ENCODE measurements around the gene KCNK10.

The KCNK10 gene

DNA sequence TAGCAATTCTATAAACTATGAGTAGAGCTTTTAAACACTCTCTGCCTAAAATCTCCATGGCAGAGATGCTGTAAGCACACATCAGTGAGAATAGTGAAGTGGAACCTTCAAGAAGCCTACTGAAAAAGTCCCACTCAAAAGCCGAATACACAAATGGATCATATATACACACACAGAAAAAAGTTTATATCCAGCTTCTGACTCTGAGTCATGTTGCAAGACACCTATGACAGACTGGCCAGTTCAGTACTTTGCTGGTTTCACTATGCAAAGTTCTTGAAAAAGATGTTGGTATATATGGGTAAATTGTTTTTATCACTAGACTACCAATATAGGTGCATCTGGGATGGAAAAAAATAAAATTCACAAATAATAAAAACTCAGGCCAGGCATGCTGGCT is 126.1 kb downstream of the KCNK10 start:
- no peak overlapping the region for H3K4me2 ChIP-seq (ENCODE audit: low read depth, low read length, poor library complexity, severe bottlenecking)
- H3K36me3 ChIP-seq (ENCODE audit: low read length): no peaks in the 10 kb centered on the region
- no peaks in the 10 kb centered on the region for H3F3A ChIP-seq (ENCODE audit: insufficient read depth)

DNA sequence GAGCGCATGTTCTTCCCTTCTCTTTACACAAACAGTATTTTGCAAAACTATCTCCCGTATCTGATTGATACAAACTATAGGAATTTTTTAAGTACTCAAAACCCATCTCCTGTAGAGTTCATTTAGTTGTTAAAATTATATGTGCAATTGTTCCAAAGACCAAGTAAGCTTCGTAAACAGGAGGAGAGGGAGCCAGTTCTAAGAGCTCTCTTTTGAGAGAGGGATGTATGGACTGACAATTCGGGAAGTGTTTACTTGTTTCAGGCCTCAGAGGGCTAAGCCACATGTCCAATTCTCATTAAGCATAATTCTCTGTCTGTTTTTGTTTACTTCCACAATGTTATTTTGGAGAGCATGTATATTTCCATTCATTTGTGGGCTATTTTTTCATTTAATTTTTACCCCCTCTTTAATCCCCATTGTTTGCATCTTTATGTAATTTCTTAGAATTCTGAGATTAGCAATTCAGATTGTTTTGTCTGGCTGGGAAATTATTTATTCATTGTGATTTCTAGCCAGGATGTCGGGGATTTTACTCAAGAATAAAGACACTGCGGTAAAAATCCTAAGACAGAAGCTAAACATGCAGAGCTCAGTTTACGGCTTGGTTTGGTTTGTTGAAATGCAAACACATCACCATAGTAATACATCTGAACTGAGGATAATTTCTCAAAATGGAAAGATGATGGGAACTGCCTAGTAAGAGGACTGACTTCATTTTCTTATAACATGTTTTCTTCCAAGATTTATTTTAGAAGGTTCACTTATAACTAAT is 126.8 kb downstream of the KCNK10 start:
- Histone ChIP-seq H3K27me3 (ENCODE audit: low read length) (no peaks in the 10 kb centered on the region), H3K36me3 (ENCODE audit: low read length) (no peaks in the 10 kb centered on the region), H2AFZ (ENCODE audit: low read depth, low read length, severe bottlenecking) (no peak overlapping the region), H3K4me2 (ENCODE audit: low read depth, low read length, poor library complexity, severe bottlenecking) (no peak overlapping the region), H3K27ac (ENCODE audit: low read depth, low read length) (no peak overlapping the region), H3K79me2 (ENCODE audit: insufficient read depth, low read length) (no peaks in the 10 kb centered on the region), H3F3A (ENCODE audit: insufficient read depth) (no peaks in the 10 kb centered on the region), H4K20me1 (ENCODE audit: low read depth, low read length) (no peaks in the 10 kb centered on the region), H3K4me3 (ENCODE audit: insufficient read depth, low read length, poor library complexity, severe bottlenecking) (no peak overlapping the region), H3K9me3 (ENCODE audit: insufficient read depth, low read length) (no peaks in the 10 kb centered on the region), H3K9ac (ENCODE audit: low read length) (no peak overlapping the region), H3K9me2 (replicated peaks; ENCODE audit: insufficient read depth, low read length) (no peaks in the 10 kb centered on the region)
- no peak for TF ChIP-seq EZH2phosphoT487 (conservative IDR thresholded peaks at IDR 0.05; ENCODE audit: low read length)
- TF ChIP-seq, protein P1, sequence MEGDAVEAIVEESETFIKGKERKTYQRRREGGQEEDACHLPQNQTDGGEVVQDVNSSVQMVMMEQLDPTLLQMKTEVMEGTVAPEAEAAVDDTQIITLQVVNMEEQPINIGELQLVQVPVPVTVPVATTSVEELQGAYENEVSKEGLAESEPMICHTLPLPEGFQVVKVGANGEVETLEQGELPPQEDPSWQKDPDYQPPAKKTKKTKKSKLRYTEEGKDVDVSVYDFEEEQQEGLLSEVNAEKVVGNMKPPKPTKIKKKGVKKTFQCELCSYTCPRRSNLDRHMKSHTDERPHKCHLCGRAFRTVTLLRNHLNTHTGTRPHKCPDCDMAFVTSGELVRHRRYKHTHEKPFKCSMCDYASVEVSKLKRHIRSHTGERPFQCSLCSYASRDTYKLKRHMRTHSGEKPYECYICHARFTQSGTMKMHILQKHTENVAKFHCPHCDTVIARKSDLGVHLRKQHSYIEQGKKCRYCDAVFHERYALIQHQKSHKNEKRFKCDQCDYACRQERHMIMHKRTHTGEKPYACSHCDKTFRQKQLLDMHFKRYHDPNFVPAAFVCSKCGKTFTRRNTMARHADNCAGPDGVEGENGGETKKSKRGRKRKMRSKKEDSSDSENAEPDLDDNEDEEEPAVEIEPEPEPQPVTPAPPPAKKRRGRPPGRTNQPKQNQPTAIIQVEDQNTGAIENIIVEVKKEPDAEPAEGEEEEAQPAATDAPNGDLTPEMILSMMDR (IDR thresholded peaks at IDR 0.05; ENCODE audit: insufficient read depth, low read length, poor library complexity, severe bottlenecking): no peak

More for the DNA sequence above, 126.1 kb downstream of the KCNK10 start:
- H3K4me3 ChIP-seq (ENCODE audit: insufficient read depth, low read length, poor library complexity, severe bottlenecking): no peak overlapping the region
- H3K27ac ChIP-seq (ENCODE audit: low read depth, low read length): no peak overlapping the region
- no peaks in the 10 kb centered on the region for H4K20me1 ChIP-seq (ENCODE audit: low read depth, low read length)
- H2AFZ ChIP-seq (ENCODE audit: low read depth, low read length, severe bottlenecking): no peak overlapping the region
- TF ChIP-seq, protein P1 (IDR thresholded peaks at IDR 0.05; ENCODE audit: insufficient read depth, low read length, poor library complexity, severe bottlenecking): no peak
- TF ChIP-seq EZH2phosphoT487 (conservative IDR thresholded peaks at IDR 0.05; ENCODE audit: low read length): no peak
- no peaks in the 10 kb centered on the region for H3K27me3 ChIP-seq (ENCODE audit: low read length)
- H3K9me3 ChIP-seq (ENCODE audit: insufficient read depth, low read length): no peaks in the 10 kb centered on the region
- no peaks in the 10 kb centered on the region for H3K9me2 ChIP-seq (replicated peaks; ENCODE audit: insufficient read depth, low read length)
- no peaks in the 10 kb centered on the region for H3K79me2 ChIP-seq (ENCODE audit: insufficient read depth, low read length)
- H3K9ac ChIP-seq (ENCODE audit: low read length): no peak overlapping the region

DNA sequence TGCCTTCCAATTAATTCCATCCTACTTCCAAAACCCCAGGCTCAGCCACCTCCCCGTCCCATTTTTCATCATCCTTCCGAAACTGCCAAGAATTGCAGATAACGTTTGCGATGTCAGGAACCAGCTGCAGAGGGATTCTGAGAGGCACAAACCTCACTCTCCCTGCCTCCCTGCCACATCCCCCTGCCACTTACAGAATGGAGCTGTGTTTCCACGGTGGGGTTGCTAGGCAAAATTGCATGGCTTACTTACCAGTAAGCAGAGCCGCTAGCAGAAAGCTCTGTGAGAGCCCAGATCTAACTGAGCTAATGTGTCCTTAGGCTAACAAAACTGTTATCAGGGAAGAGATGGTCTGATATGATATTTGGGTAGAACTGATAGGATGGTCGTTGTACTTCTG is 127.4 kb downstream of the KCNK10 start:
- H3K27me3 ChIP-seq (ENCODE audit: low read length): no peaks in the 10 kb centered on the region
- H3K4me2 ChIP-seq (ENCODE audit: low read depth, low read length, poor library complexity, severe bottlenecking): no peak overlapping the region
- no peaks in the 10 kb centered on the region for H3K9me2 ChIP-seq (replicated peaks; ENCODE audit: insufficient read depth, low read length)
- no peak overlapping the region for H3K4me3 ChIP-seq (ENCODE audit: insufficient read depth, low read length, poor library complexity, severe bottlenecking)
- no peaks in the 10 kb centered on the region for H3K79me2 ChIP-seq (ENCODE audit: insufficient read depth, low read length)
- no peak overlapping the region for H2AFZ ChIP-seq (ENCODE audit: low read depth, low read length, severe bottlenecking)
- no peaks in the 10 kb centered on the region for H4K20me1 ChIP-seq (ENCODE audit: low read depth, low read length)
- H3K9me3 ChIP-seq (ENCODE audit: insufficient read depth, low read length): no peaks in the 10 kb centered on the region
- no peaks in the 10 kb centered on the region for H3K36me3 ChIP-seq (ENCODE audit: low read length)
- TF ChIP-seq, protein P1 (IDR thresholded peaks at IDR 0.05; ENCODE audit: insufficient read depth, low read length, poor library complexity, severe bottlenecking): no peak
- TF ChIP-seq EZH2phosphoT487 (conservative IDR thresholded peaks at IDR 0.05; ENCODE audit: low read length): no peak
- no peaks in the 10 kb centered on the region for H3F3A ChIP-seq (ENCODE audit: insufficient read depth)
- H3K9ac ChIP-seq (ENCODE audit: low read length): no peak overlapping the region
- no peak overlapping the region for H3K27ac ChIP-seq (ENCODE audit: low read depth, low read length)
